HS-27A (cell line): Measurements from ENCODE around the gene BTBD16.

ENCODE experiments used
- DNase-seq: peaks from one replicate; pipeline ENCODE4 v3.0.0-alpha.2; 2012; ENCODE audit warnings: low read depth, missing footprints

The BTBD16 gene

GRCh38 chr10:122273966-122274545, 3.0 kb downstream of the BTBD16 start:
- no peak for DNase-seq

- no peak for DNase-seq
Observed at GRCh38 chr10:122276611-122277208, 5.6 kb downstream of the BTBD16 start.

DNA sequence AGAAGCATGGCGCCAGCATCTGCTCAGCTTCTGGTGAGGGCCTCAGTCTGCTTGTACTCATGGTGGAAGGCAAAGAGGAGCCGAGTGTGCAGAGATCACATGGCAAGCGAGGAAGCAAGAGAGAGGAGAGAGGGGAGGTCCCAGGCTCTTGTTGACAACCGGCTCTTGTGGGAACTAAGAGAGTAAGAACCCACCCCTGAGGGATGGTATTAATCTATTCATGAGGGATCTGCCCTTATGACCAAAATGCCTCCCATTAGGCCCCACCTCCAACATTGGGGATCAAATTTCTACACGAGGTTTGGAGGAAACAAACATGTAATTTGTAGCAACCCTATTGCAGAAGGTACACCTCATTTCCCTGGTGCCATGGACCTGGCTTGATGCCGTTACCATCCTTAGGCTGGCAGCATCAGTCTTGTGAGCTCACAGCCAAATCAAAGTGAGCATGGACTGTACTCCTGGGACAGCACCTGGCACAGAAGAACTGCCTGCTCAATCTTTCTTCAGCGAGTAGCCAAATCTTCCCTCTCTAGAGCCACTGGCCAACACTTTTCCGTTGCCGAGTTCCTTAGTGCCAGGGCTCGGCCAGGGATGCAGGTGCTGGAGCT, 6.5 kb downstream of the BTBD16 start:
- DNase-seq: no peak

GRCh38 chr10:122279725-122280141, 8.6 kb downstream of the BTBD16 start:
- no peak for DNase-seq

- DNase-seq: no peak
Observed at GRCh38 chr10:122280156-122280555, 9.1 kb downstream of the BTBD16 start.

DNA sequence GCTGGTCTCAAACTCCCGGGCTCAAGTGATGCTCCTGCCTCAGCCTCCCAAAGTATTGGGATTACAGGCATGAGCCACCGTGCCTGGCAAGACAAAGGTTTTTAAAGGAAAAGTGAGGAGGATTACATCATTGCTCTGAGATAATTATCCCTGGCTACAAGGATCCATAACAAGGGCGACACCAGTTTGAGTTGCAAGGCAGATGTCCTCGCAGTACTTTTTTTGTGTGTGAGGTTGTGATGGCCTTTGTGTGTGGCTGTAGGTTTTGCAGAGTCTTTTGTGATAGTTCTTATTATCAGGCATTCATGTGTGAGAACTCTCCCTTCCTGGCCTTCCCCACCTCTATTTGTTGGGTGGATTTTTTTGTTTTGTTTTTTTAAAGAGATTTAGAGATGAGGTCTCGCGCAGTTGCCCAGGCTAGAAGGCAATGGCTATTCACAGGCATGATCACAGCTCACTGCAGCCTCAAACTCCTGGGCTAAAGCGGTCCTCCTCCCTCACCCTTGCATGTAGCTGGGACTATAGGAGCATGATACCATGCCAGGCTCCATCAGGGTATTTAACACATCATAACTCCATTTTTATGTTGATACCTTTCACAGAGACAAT, 10.0 kb downstream of the BTBD16 start:
- DNase-seq: no peak

DNA sequence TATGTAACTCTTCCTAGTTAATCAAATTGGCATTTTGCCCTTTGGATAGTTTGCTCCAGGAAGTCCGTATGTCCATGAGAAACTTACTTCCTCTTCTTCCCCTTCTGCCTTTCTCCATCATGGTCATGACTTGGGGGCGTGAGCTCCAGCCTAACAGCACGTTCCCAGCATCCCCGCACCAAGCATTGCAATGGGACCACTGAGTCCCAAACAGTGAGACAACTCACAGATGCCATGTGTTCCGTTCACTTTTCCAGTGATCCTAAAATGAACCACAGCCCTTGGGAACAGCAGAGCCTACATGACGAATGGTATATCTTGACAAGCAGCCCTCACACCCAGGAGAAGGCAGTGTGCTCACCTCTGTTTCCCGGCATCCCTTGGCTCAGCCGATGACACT, 10.7 kb downstream of the BTBD16 start:
- DNase-seq: no peak

- no peak for DNase-seq
Observed at GRCh38 chr10:122282253-122282671, 11.2 kb downstream of the BTBD16 start.

DNA sequence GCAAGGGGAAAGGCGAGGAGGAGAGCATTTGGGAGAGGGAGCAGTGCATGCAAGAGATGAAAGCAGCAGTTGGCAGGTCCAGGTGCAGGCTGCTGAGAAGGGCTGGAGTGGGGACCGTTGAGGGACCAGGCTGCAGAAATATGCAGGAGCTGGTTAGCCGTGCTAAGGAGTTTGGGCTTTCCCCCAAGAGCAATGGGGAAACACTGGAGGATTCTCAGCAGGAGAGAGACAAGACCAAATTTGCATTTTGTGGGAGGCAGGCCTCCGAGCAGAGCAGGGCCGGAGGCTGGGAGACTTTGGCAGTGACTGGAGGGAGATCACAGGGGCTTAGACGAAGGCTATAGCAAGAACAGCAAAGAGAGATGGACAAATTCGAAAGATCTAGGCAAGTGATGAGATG, 11.8 kb downstream of the BTBD16 start:
- DNase-seq: no peak

GRCh38 chr10:122285506-122286444, 14.7 kb downstream of the BTBD16 start:
- DNase-seq: no peak

DNA sequence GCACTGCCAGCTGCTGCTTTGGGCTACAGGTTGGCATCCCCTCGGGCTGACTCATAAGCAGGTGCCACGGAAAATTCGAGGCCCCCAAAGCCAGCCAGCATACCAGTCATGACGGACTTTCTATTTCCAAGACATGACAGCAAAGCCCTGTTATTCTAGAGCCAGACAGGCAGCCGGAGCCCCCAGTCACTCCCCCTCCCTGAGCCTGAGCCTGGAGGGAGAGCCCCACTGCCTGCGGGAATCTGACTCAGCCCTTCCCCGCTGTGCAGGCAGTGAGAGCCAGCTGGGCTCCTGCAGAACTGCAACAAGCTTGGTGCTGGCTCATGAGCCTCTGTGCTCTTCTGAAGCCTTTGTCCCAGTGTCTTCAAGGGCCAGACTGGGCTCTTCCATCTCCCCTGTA, 15.8 kb downstream of the BTBD16 start:
- no peak for DNase-seq

GRCh38 chr10:122287570-122287969, 16.5 kb downstream of the BTBD16 start:
- DNase-seq: no peak

DNA sequence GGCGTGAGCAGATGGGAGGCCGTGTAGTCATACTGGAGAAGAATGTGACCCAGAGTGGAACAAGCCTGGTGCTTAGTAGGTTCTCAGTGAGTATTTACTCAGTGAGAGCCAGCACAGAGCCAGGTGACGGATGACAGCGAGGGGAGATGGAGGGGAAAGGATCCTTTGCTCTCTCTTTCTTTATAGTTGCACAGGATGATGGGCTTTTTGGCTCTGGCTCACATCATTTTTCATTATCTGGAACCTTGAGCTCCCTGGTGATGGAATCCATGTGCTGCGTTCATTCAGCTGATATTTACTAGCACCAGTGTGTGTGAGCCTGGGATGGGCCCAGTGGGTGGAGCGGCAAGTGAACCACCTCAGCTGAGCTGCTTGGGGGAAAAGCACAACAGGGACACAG, 17.2 kb downstream of the BTBD16 start:
- DNase-seq: no peak

- DNase-seq: no peak
Observed at GRCh38 chr10:122288917-122289316, 17.8 kb downstream of the BTBD16 start.

GRCh38 chr10:122290334-122290733, 19.2 kb downstream of the BTBD16 start:
- no peak for DNase-seq

GRCh38 chr10:122290833-122291532, 19.9 kb downstream of the BTBD16 start:
- DNase-seq: no peak

DNA sequence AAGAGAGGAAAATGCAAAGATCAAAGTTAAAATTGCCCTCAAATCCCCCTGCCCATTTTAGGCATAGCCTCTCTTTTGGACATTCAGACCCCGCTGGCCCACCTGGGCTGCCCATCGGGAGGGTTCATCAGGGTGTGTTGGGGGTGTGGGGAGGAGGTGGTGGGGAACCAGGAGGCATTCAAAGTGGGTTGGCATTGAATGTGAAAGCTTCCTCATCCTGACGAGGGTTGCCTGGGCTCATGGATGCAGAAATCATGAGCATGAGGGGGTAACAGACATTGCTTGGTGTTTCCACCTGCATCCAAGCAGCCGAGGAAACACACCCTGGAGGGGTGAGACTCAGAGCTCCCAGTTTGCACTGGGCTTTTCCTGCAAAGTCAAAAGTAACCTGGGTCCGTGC, 20.6 kb downstream of the BTBD16 start:
- no peak for DNase-seq

- no peak for DNase-seq
Observed at GRCh38 chr10:122292376-122292775, 21.3 kb downstream of the BTBD16 start.

DNA sequence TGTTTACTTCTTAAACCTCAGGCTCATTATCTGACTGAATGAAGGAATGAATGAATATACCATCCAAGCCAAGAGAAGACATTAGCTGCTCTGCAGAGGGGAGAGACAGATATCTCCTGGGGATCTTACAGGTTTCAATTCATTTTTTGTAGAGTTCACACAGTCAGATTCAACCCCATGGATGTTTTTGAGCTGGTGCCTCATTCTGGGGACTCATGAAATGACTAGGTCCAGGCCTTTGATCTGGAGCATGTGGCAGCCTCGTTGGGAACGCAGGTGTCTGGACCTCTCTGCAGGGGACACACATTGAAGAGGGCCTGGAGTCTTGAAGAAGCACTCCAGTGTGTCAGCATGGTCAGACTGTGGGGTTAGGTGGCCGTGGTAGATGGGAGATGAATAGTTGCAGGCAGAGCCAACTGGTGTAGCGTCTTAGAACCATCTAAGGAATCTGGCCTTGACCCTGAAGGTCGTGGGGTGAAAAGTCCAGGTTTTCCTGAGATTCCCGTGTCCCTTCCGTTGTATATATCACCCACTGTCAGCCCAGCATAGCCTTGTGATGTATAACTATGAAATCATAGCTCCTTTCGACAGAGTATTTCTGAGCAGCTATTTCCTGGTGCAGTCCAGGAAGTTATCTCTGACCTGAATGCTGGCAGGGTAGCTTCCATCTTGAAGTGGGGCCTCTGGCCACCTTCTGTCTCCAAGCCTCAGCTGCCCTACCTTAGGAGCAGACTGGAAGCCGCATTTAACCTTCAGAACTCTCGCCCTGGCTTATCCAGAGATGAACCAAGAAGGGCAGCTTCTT, 22.3 kb downstream of the BTBD16 start:
- no peak for DNase-seq

GRCh38 chr10:122293961-122294380, 22.9 kb downstream of the BTBD16 start:
- no peak for DNase-seq
